ENCODE results near the gene LINGO3. TPM values are rescaled to one million over a fixed set of nuclear protein-coding genes. Genes with fewer than 3 reads are reported as not detected.

LINGO3 gene
- total RNA-seq, 4 donors from 2014 or later: not detected

DNA sequence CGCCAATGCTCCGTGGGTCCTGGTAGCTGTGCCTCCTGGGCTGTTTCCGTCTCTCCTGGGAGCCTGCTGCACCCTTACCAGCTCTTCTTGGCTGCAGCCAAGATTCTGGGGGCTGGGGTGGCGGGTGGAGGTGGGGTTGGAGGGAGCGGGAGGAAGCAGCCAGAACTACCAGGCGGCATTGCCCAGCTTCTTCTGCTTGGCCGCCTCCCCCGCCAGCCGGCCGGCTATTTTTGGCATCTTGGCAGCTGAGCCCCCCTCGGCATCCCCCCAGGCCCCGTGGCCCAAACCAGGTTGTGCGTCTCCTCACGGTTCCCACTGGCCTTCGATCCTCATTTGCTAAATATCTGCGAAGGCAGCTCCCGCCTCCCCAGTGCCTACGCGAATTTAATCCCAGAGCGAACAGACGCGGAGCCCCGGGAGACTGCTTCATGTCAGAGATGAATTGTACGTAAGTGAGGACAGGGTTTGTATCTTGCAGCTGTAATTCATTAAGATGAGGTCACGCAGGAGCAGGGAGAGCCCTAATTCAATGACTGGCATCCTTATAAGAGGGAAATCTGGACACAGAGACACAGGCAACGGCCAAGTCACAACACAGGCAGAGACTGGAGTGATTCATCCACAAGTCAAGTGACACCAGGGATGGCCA lies 13.1 kb downstream of the LINGO3 start:
- no peak for TF ChIP-seq CTCF (IDR thresholded peaks at IDR 0.05; ENCODE audit: low read depth)

- no peak for TF ChIP-seq CTCF (IDR thresholded peaks at IDR 0.05; ENCODE audit: low read depth)
Observed at GRCh38 chr19:2291185-2291751, 16.7 kb downstream of the LINGO3 start.

GRCh38 chr19:2290441-2291184 lies 17.3 kb downstream of the LINGO3 start:
- no peak for TF ChIP-seq CTCF (IDR thresholded peaks at IDR 0.05; ENCODE audit: low read depth)

GRCh38 chr19:2289714-2290435 lies 18.1 kb downstream of the LINGO3 start:
- no peak for TF ChIP-seq CTCF (IDR thresholded peaks at IDR 0.05; ENCODE audit: low read depth)

- TF ChIP-seq CTCF (IDR thresholded peaks at IDR 0.05; ENCODE audit: low read depth): no peak
Observed at GRCh38 chr19:2288818-2289713, 18.9 kb downstream of the LINGO3 start.

GRCh38 chr19:2288338-2288817 lies 19.6 kb downstream of the LINGO3 start:
- TF ChIP-seq CTCF (IDR thresholded peaks at IDR 0.05; ENCODE audit: low read depth): no peak

Measured in subcutaneous adipose tissue (tissue), 4 donors.